NCI-H1092 (cell line): Measurements from ENCODE around the gene LRRC55.
"Not testable (repeated sequence)": the region's sequence is repeated elsewhere in the genome, so short reads cannot be mapped to it uniquely, and the experiment has no call there.

Experiments
- DNase-seq: peaks from one replicate; lab custom pipeline; 2025; lab: John Stamatoyannopoulos, UW

Gene LRRC55

GRCh38 chr11:57161351-57161750 is 20.4 kb upstream of the LRRC55 start:
- DNase-seq = no peak

DNA sequence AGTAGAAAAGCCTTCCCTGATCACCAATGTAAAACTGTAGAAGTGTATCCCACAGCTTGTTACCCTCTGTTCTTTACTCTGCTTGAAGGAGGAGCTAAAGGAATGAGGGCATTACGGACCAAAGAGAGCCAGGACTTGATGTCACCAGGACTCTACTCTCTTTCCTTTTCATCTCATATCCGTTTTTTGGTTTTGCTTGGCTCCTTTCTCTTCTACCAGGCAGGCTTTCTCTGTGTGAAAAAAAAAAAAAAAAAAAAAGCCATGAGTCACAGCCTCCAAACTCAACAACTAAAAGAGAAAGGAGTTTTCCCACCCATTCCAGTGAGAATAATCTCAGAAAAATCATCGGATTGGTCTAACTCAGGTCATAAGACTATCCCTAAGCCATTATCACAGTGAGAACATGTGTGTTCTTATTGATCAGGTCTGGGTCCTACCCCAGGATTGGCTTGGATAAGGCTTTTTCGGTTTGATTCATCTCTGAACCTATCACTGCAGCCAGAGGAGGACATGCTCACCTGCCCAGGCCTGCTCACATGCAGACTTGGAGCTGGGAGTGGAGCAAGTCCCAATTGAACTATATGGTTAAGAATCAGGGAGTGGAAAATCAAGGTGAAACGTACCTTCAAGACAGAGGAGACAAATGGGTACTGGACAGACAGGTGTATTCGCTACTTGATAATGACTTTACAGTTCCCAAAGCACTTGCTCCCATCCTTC is 19.4 kb upstream of the LRRC55 start:
- DNase-seq = no peak

DNA sequence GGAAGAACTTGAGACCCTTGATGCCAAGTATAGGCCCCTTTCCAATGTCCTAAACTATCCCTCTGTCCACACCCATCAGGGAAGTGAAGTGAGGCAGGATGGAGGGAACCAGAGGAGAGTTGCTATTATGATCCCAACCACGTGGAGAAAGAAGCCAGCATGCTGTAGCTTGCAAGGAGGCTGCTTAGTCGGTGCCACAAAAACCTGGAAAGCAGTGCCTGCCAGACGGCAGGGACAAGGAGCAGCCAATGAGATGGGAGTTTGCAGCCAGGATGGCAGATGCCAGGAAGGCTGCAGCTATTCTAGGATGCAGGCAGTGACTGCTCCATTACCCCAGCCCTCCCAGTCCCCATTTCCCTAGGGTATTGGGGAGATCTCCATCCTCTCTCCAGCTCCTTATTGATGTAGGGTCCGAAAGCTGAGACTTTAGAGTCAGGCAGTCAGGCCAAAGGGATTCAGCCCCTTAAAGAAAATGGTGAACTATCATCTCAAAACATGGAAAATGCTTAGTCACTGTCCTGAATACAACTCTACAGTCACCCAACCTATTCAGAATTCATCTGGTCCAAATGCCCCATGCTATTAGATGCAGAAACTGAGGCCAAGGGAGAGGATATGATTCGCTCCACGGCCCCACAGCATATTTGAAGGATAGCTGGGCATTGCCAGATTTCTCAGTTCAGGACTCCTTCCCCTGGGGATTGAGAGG is 18.4 kb upstream of the LRRC55 start:
- DNase-seq = no peak

- no peak for DNase-seq
Measured at GRCh38 chr11:57164317-57164716, 17.4 kb upstream of the LRRC55 start.

DNA sequence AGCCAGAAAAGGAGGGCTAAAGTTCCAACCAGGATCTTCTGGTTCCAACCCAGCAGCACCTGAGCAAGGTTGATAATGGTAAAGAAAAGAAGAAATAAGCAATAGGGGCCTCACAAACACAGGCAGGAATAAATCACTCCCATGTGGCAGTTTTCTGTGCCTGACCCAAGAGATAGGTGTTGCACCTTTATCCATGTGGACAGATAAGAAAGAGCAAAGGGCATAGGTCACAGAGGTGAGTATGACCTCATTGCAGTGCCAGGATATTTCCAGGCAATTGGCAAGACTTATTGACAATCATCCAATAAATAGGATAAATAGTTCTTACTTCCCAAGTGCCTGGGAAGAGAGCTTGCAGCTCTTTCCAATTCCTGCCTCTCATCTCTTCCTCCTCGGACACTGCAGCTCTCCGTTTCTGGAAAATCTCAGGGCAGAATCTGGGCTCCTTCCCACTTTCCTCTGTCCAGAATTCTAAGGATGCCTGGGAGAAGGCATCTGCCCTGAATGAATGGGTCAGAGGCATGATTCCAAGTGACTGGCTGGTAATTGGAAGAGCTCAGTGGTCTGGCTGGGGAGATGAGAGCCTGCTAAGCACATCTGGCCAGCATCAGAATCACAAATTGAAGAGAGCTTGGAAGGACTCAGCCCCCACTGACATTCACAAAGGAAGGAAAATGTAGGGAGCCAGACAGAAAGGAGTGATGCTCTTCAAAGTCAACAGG is 14.5 kb upstream of the LRRC55 start:
- DNase-seq = no peak

DNA sequence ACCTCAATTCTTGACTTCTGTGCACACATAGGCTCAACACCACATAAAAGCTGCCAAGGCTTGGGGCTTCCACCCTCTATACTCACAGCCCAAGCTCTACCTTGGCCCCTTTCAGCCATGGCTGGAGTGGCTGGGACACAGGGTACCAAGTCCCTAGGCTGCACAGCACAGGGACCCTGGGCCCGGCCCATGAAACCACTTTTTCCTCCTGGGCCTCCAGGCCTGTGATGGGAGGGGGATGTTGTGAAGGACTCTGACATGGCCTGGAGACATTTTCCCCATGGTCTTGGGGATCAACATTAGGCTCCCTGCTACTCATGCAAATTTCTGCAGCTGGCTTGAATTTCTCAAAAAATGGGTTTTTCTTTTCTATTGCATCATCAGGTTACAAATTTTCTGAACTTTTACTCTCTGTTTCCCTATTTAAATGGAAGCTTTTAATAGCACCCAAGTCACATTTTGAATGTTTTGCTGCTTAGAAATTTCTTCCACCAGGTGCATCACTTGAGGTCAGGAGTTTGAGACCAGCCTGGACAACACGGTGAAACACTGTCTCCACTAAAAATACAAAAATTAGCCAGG is 11.9 kb upstream of the LRRC55 start:
- not testable (repeated sequence) for DNase-seq

DNA sequence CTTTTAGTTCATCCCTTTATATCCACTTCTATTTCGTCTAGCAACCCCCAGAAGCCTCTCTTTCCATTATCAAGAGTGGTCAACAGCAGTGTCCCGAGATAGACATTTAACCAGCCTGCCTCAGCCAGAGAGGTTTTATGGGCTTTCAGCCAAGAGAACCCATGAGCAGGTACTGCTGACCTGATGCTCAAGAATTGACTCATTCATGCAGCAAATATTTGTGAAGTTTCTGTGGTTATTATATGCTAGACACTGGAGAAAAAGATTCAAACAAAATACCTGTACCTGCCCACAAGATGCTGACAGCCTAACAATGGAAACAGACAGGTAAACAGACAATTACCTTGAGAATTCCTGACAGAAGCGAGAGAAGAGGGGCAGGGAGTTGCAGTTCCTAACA is 9.7 kb upstream of the LRRC55 start:
- DNase-seq = no peak

- no peak for DNase-seq
Measured at GRCh38 chr11:57174656-57175055, 7.1 kb upstream of the LRRC55 start.

- no peak for DNase-seq
Measured at GRCh38 chr11:57175478-57175877, 6.3 kb upstream of the LRRC55 start.

- no peak for DNase-seq
Measured at GRCh38 chr11:57178334-57178733, 3.4 kb upstream of the LRRC55 start.

DNA sequence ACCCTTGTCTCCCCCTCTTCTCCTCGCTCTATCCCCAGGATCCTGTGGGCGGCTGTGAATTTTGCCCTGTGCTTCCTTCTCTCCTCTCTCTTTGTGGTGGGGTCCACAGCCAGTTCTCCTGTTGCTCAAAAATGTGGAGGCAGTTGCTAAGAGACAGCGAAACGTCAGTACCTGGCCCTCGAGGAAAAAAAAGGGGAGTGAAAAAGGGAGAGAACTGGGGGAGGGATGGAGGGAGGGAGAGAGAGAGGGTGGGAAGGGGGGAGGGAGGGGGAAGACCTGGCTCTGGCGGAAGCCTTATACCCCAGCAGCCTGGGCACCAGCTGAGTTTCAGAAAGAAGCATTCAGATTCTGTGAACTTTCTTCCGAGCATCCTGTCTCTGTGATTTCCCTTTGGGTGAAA is 2.1 kb upstream of the LRRC55 start:
- DNase-seq = no peak

GRCh38 chr11:57180081-57180561 is 1.6 kb upstream of the LRRC55 start:
- DNase-seq = no peak

DNA sequence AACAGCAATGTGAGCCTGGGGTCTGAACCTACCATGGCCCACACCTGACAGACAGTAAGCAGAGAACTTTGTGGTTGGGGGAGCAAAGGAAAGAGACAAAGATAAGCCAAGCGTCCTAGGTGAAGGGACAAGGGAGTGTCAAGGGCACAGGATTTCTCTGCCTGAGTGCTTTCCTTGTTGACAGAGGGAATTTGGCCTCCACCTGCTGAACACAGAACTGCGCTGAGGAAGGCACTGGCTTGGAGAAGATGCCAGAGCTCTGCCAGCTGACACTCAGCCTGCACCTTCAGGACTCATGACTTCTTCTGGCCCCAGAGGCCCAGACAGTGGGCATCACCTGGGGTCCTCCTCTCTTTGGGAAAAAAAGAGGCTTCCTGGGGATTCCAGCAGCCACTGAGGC is 789 bp upstream of the LRRC55 start:
- no peak for DNase-seq

DNA sequence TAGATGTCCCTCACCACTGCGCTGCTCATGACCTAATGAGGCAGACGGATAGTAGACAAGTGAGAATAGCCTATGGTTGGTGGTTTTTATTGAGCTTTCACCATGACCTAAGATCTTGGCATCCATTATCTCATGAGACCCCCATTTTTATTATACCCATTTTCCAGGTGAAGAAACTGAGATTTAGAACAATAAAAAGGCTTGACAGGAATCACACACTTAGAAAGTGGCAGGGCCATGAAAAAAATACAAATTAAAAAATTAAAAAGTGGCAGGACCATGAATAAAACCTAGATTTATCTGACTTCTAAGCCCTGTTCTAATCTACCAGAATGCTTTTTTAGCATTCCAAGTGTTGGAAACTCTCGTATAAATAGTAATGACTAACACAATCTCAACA is 1.1 kb downstream of the LRRC55 start:
- no peak for DNase-seq

- no peak for DNase-seq
Measured at GRCh38 chr11:57190548-57190947, 8.8 kb downstream of the LRRC55 start.

GRCh38 chr11:57191311-57192219 is 9.8 kb downstream of the LRRC55 start:
- DNase-seq = no peak

DNA sequence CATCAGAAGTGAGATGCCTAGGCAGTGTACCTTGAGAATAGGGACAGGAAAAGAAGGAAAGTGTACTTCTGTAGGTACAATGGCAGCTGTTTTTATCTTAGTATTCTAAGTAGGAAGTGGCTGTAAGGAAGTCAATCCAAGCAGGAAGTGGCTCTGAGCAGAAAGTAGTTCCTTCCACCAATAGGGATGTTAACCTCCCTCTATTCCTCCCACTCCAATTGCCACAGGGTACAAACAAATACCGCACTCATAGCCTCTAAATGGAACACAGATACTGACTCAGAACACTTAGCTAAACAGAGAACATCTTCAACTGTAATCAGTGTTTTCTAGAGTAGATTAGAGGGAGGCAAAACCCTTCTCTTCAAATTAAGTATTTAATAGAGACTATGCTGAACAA is 10.6 kb downstream of the LRRC55 start:
- no peak for DNase-seq

- no peak for DNase-seq
Measured at GRCh38 chr11:57196596-57196995, 14.8 kb downstream of the LRRC55 start.

DNA sequence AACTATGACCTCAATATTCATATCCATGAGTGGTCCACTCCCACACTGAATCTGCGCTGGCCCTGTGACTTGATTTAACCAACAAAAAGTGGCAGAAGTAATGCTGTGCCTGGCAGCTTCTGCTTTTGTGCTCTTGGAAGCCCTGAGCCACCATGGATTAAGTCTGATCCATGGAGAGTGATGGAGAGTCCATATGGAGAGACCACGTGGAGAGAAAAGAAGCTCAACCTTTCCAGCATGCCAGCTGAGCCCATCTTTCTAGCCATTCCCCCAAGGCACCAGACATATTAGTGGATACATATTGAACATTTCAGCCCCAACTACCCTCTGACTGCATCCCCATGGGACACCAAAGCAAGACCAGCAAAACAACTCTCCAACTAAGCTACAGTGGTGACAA is 16.0 kb downstream of the LRRC55 start:
- no peak for DNase-seq

DNA sequence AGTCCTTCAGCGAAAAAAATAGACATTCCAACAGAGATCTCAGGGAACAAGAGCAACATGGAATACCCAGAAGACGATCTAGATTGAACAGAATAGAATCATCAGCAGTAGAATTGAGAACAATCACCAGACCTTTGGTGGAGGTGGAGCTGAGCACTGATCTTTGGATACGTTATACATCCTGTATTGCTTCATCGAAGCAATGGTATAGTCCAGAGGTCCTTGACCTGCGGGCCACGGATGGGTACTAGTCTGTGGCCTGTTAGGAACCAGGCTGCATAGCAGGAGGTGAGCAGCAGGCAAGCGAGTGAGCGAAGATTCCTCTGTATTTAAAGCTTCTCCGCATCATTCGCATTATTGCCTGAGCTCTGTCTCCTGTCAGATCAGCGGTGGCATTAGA is 17.6 kb downstream of the LRRC55 start:
- DNase-seq = no peak

DNA sequence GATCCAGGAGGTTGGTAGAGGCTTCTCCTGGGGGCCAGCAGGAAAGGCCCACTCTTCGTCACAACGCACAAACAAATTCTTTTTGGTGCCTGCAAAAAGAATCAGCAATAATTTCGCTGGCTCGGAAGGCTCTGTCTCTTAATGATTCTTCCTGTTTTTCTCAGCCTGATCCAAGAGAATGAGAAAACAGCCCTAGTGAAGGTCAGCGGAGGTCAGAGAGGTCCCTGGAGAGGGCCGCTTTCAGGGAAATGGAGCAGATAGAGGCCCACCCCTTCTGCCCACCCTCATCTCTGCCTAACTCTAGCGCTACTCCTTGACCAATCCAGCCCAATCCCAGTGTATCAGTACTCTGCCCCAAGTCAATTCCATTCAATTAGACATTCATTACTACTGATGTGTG is 19.2 kb downstream of the LRRC55 start:
- no peak for DNase-seq

DNA sequence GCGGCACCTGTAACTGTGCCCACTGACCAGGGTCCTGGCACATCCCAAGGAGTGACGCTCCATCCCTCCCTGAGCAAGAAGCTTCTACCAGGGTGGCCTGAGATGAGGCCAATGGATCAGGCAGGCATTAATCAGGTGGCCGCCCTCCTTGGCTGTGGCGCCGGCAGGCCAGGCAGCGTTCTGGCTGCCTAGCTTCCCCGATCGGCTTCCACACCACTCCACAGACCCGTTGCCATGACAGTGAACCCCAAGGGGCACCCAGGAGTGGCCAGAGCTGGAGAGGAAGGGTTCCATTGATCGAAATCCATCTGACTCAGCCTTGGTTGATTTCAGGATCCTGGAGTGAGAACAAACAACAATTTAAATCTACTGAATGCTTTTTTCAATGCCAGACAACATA is 20.5 kb downstream of the LRRC55 start:
- peak; percentile 72 for DNase-seq
